ENCODE measurements around the gene GABBR1.

The GABBR1 gene

DNA sequence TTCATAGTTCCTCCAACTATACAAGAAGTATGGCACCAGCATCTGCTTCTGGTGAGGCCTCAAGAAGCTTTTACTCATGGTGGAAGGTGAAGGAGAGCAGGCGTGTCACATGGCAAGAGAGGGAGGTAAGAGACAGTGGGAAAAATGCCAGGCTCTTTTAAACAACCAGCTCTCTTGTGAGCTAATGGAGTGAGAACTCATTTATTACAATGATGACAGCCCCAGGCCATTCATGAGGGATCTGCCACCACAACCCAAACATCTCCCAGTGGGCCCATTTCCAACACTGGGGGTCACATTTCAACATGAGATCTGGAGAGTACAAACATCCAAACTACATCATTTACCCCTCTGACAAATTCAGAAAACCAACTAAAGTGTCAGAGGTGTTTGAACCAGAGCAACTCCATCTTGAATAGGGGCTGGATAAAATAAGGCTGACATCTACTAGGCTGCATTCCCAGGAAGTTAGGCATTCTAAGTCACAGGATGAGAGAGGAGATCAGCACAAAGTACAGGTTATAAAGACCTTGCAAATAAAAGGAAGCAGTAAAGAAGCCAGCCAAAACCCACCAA is 71.3 kb downstream of the GABBR1 start:
- H3K4me3 ChIP-seq (ENCODE audit: low read depth, low read length), result no peak overlapping the region
- TF ChIP-seq, protein P1, sequence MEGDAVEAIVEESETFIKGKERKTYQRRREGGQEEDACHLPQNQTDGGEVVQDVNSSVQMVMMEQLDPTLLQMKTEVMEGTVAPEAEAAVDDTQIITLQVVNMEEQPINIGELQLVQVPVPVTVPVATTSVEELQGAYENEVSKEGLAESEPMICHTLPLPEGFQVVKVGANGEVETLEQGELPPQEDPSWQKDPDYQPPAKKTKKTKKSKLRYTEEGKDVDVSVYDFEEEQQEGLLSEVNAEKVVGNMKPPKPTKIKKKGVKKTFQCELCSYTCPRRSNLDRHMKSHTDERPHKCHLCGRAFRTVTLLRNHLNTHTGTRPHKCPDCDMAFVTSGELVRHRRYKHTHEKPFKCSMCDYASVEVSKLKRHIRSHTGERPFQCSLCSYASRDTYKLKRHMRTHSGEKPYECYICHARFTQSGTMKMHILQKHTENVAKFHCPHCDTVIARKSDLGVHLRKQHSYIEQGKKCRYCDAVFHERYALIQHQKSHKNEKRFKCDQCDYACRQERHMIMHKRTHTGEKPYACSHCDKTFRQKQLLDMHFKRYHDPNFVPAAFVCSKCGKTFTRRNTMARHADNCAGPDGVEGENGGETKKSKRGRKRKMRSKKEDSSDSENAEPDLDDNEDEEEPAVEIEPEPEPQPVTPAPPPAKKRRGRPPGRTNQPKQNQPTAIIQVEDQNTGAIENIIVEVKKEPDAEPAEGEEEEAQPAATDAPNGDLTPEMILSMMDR (IDR thresholded peaks at IDR 0.05; ENCODE audit: insufficient read depth, low read depth, low read length, missing control alignments), result no peak
- DNase-seq (ENCODE audit: low read depth), result no peak

DNA sequence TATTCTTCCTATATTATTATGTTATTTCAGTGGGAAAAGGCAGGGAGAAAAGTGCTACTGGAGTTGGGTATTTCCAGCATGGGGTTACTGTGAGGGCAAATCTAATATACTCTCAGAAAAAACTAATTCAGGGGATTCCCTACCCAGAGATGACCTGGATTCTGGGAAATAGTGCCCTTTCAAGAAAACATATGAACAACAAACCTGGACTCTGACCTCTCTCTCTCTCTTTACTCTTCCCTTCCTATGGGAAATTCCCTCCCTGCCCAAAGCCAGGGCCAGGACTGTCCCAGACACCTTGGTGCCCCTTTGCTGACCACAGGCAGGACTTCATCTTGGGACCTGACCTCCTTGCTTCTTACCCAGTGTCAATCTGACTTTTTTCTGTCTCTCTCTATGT is 71.9 kb downstream of the GABBR1 start:
- peak; percentile 13 for DNase-seq (ENCODE audit: low read depth)
- H3K4me3 ChIP-seq (ENCODE audit: low read depth, low read length), result no peak overlapping the region
- TF ChIP-seq, protein P1 (IDR thresholded peaks at IDR 0.05; ENCODE audit: insufficient read depth, low read depth, low read length, missing control alignments), result no peak

DNA sequence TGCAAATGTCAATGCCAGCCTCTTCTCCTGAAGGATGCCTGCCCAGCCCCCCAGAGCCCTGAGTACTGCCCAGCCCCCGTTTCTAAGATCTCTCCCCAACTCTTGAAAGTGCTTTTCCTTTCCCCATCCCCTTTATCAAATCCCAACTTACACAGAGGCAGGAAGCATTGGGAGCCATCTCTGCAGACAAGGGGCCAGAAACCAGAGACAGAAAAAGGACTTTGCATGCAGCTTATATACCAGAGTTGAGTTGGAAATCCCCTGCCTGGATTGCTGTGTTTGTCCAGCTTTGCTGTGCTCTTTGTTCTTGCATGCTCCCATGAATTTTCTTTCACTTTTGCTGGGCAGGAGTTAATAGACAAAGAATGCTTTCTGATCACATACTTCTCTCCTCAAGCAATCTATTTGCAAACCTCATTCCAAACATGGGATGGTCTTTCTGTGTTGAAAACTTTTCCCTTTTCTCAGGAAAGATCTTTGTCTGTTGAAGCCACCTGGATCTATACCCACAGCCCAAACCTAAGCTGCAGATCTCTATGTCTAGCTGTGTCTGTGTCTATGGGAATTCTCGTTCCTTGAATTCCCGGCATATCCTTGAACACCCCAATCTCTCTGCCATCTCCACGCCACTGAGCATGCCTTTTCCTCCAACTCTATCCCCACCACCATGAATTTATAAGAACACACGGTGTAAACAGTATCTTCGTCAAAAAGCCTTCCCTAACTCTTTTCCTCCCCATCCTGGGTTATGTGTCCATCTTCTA is 73.3 kb downstream of the GABBR1 start, which contains the start of gene UBD:
TSS of gene UBD (minus strand) at position 209 of the 764 bp plus-strand sequence. CDS start at position 178, 31 bp downstream.
- peak within 1 kb of the TSS; percentile 28 for H3K4me3 ChIP-seq (ENCODE audit: low read depth, low read length)
- TF ChIP-seq, protein P1 (IDR thresholded peaks at IDR 0.05; ENCODE audit: insufficient read depth, low read depth, low read length, missing control alignments), result no peak
- DNase-seq (ENCODE audit: low read depth), result peak; percentile 51

DNA sequence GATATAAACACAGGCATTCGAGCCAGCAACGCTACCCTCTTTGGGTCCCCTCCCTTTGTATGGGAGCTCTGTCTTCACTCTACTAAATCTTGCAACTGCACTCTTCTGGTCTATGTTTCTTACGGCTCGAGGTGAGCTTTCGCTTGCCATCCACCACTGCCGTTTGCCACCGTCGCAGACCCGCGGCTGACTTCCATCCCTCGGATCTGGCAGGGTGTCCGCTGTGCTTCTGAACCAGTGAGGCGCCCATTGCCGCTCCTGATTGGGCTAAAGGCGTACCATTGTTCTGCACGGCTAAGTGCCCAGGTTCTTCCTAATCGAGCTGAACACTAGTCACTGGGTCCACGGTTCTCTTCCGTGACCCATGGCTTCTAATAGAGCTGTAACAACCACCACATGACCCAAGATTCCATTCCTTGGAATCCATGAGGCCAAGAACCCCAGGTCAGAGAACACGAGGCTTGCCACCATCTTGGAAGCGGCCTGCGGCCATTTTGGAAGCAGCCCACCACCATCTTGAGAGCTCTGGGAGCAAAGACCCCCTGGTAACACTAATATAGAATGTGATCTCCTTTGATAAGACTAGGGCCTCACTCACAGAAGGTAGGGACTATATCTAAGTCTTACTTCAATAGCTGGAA is 74.4 kb downstream of the GABBR1 start:
- DNase-seq (ENCODE audit: low read depth), result no peak
- TF ChIP-seq, protein P1 (IDR thresholded peaks at IDR 0.05; ENCODE audit: insufficient read depth, low read depth, low read length, missing control alignments), result no peak

DNA sequence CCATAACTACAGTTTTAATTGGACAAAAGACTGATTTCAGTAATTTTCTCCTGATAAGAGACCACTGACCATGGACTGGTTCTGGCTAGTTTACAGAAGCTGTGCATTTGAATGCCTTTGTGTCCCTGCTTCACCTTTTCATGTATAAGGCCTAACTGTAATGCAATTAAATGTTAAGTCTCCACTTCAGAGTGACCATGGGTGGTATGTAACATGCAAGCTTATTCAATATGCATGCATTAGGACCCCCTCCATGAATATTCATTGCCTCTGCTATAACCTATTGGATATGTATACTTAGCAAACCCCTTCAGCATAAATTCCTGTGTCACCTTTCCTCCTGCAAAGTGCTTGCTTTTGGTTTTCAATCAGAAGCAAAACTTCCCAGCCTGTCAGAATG is 75.7 kb downstream of the GABBR1 start:
- TF ChIP-seq, protein P1 (IDR thresholded peaks at IDR 0.05; ENCODE audit: insufficient read depth, low read depth, low read length, missing control alignments), result no peak
- no peak for DNase-seq (ENCODE audit: low read depth)
- no peak overlapping the region for H3K4me3 ChIP-seq (ENCODE audit: low read depth, low read length)

More for the DNA sequence above, 74.4 kb downstream of the GABBR1 start:
- peak overlapping the region; percentile 28 for H3K4me3 ChIP-seq (ENCODE audit: low read depth, low read length)

DNA sequence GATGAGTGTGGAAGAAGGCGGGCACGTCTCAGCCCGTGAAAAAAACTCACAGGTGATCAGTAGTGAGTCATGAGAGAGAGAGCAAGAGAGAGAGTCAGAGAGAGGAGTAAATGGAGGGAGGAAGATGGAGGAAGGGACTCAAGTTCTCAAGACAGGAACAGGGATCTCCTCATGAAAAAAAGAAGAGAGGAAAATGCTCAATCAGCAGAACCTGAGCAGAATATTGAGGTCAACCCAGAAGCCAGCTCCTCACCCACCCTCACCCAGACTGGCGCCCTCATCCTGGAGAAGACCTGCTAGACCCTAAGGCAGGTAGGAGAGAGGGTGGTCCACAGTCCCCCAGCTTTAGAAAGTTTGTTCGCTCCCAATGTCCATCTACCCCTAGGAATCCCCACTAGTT is 78.2 kb downstream of the GABBR1 start:
- TF ChIP-seq, protein P1 (IDR thresholded peaks at IDR 0.05; ENCODE audit: insufficient read depth, low read depth, low read length, missing control alignments), result no peak
- DNase-seq (ENCODE audit: low read depth), result no peak

More for the DNA sequence above, 78.2 kb downstream of the GABBR1 start:
- no peak overlapping the region for H3K4me3 ChIP-seq (ENCODE audit: low read depth, low read length)

Data from GM12865 (cell line).